SK-N-SH treated with all-trans-retinoic acid at 6 μM for 48 hours (cell line): ENCODE results near the gene IFT80.

Experiments
- ATAC-seq: fragments of 200-7000 bp; cut with Tn5 transposase; 3 replicates; pipeline ENCODE4 v1.9.1; 2020; ENCODE audit warnings: mild to moderate bottlenecking, moderate library complexity
- ARNTL ChIP-seq: fragments of 450-650 bp; formaldehyde crosslinking; IDR thresholded peaks from 2 replicates; pipeline ENCODE4 v1.5.0; 2020; ENCODE audit warnings: low read depth, mild to moderate bottlenecking, moderate library complexity, borderline replicate concordance
- BACH2 ChIP-seq: fragments of 250-450 bp; sonication (Bioruptor Pico); IDR thresholded peaks from 2 replicates; pipeline ENCODE4 v1.9.0; 2021; ENCODE audit warnings: mild to moderate bottlenecking, borderline replicate concordance
- CSDC2 ChIP-seq: fragments of 250-450 bp; sonication (Bioruptor Pico); IDR thresholded peaks from 2 replicates; pipeline ENCODE4 v1.5.0; 2020; ENCODE audit warnings: mild to moderate bottlenecking, moderate library complexity
- ESRRG ChIP-seq: fragments of 250-450 bp; sonication (Bioruptor Pico); IDR thresholded peaks from 2 replicates; pipeline ENCODE4 v1.6.1; 2021; ENCODE audit warnings: mild to moderate bottlenecking
- GLIS3 ChIP-seq: fragments of 250-450 bp; sonication (Bioruptor Pico); IDR thresholded peaks from 2 replicates; pipeline ENCODE4 v1.5.0; 2020; ENCODE audit warnings: mild to moderate bottlenecking, moderate library complexity
- ISL1 ChIP-seq: fragments of 250-450 bp; sonication (Bioruptor Pico); IDR thresholded peaks from 2 replicates; pipeline ENCODE4 v2.1.2; 2022; ENCODE audit warnings: mild to moderate bottlenecking, moderate library complexity
- OSR1 ChIP-seq: fragments of 250-450 bp; sonication (Bioruptor Pico); IDR thresholded peaks from 2 replicates; pipeline ENCODE4 v1.8.0; 2022; ENCODE audit warnings: moderate library complexity, mild to moderate bottlenecking, inconsistent platforms
- RARB ChIP-seq: fragments of 250-450 bp; sonication (Bioruptor Pico); IDR thresholded peaks from 2 replicates; pipeline ENCODE4 v1.8.0; 2021; ENCODE audit warnings: mild to moderate bottlenecking, moderate library complexity
- SNAI2 ChIP-seq: fragments of 250-450 bp; sonication (Bioruptor Pico); IDR thresholded peaks from 2 replicates; pipeline ENCODE4 v1.5.0; 2020; ENCODE audit warnings: mild to moderate bottlenecking, moderate library complexity
- ZFP3 ChIP-seq: fragments of 250-450 bp; sonication (Bioruptor Pico); IDR thresholded peaks from 2 replicates; pipeline ENCODE4 v1.5.0; 2020; ENCODE audit warnings: mild to moderate bottlenecking, moderate library complexity
- ZFP30 ChIP-seq: fragments of 450-650 bp; formaldehyde crosslinking; IDR thresholded peaks from 2 replicates; pipeline ENCODE4 v1.5.0; 2022; ENCODE audit warnings: mild to moderate bottlenecking, moderate library complexity
- ZNF565 ChIP-seq: fragments of 450-650 bp; formaldehyde crosslinking; conservative IDR thresholded peaks from 2 replicates; pipeline ENCODE4 v1.5.0; 2020; ENCODE audit warnings: low read depth, mild to moderate bottlenecking, moderate library complexity
- ZNF70 ChIP-seq: fragments of 450-650 bp; formaldehyde crosslinking; IDR thresholded peaks from 2 replicates; pipeline ENCODE4 v1.5.0; 2020; ENCODE audit warnings: mild to moderate bottlenecking, moderate library complexity
- ZNF8 ChIP-seq: fragments of 450-650 bp; formaldehyde crosslinking; IDR thresholded peaks from 2 replicates; pipeline ENCODE4 v1.5.0; 2020; ENCODE audit warnings: mild to moderate bottlenecking, moderate library complexity
- TF ChIP-seq, protein P1 (sequence below): fragments of 250-450 bp; sonication (Bioruptor Pico); IDR thresholded peaks from 2 replicates; pipeline ENCODE4 v1.5.0; 2020; ENCODE audit warnings: mild to moderate bottlenecking, moderate library complexity
- TF ChIP-seq, protein P2 (sequence below): fragments of 250-450 bp; sonication (Bioruptor Pico); IDR thresholded peaks from 2 replicates; pipeline ENCODE4 v1.5.1; 2020; ENCODE audit warnings: low read depth, mild to moderate bottlenecking, moderate library complexity
- TF ChIP-seq, protein P3 (sequence below): fragments of 250-450 bp; sonication (Bioruptor Pico); IDR thresholded peaks from 2 replicates; pipeline ENCODE4 v1.8.0; 2021; ENCODE audit warnings: low read depth, mild to moderate bottlenecking, moderate library complexity, borderline replicate concordance
- TF ChIP-seq, protein P4 (sequence below): fragments of 250-450 bp; sonication (Bioruptor Pico); IDR thresholded peaks from 2 replicates; pipeline ENCODE4 v1.5.1; 2021; ENCODE audit warnings: mild to moderate bottlenecking, moderate library complexity
- TF ChIP-seq, protein P5 (sequence below): fragments of 250-450 bp; sonication (Bioruptor Pico); IDR thresholded peaks from 2 replicates; pipeline ENCODE4 v1.8.0; 2020; ENCODE audit warnings: mild to moderate bottlenecking, moderate library complexity, borderline replicate concordance

IFT80 gene

DNA sequence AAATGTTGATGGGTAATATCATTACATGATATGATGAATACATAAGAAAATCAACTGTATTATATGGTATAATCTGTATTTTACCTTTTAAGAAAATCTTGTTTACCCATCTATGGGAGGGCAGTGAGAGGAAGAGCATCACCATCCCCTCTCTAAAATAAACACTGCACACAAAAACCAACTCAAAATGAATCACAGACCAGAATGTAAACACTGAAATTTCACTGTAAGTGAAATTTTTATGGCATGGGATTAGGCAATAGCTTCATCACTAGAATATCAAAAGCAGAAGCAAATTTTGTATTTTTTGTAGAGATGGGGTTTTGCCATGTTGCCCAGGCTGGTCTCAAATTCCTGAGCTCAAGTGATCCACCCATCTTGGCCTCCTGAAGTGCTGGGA lies 26.2 kb downstream of the IFT80 start (continued):
- TF ChIP-seq ZNF565: no peak

DNA sequence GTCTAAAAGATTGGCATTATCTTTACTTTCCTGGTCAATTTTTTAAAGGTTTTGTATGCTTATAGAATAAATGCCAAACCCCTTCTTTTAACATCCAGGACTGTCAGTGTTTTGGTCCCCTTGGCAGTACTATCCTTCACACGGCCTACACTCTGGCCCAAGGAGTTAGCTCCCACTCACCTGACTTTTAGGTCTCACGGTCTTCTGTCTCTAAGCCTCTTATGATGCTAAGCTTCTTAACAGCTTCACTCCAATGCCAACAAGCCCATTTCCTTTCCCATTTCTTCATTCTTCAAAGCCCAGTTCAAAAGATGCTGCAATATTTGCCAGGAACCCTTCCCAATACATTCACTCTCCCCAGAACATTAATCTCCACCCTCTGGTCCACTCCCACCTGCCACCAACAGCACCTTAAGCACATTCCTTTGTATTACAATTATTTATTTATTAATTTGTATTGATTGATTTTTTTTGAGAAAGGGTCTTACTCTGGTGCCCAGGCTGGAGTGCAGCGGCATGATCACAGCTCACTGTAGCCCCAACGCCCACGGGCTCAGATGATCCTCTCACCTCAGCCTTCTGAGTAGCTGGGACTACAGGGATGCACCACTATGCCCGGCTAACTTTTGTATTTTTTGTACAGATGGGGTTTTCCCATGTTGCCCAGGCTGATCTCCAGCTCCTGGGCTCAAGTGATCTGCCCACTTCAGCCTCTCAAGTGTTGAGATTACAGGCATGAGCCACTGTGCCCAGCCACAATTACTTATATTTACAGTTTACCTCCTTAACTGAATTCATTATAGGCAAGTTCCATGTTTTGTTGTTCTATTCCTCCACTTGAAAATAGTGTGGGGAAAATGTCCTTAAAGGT lies 27.8 kb downstream of the IFT80 start:
- TF ChIP-seq, protein P1, sequence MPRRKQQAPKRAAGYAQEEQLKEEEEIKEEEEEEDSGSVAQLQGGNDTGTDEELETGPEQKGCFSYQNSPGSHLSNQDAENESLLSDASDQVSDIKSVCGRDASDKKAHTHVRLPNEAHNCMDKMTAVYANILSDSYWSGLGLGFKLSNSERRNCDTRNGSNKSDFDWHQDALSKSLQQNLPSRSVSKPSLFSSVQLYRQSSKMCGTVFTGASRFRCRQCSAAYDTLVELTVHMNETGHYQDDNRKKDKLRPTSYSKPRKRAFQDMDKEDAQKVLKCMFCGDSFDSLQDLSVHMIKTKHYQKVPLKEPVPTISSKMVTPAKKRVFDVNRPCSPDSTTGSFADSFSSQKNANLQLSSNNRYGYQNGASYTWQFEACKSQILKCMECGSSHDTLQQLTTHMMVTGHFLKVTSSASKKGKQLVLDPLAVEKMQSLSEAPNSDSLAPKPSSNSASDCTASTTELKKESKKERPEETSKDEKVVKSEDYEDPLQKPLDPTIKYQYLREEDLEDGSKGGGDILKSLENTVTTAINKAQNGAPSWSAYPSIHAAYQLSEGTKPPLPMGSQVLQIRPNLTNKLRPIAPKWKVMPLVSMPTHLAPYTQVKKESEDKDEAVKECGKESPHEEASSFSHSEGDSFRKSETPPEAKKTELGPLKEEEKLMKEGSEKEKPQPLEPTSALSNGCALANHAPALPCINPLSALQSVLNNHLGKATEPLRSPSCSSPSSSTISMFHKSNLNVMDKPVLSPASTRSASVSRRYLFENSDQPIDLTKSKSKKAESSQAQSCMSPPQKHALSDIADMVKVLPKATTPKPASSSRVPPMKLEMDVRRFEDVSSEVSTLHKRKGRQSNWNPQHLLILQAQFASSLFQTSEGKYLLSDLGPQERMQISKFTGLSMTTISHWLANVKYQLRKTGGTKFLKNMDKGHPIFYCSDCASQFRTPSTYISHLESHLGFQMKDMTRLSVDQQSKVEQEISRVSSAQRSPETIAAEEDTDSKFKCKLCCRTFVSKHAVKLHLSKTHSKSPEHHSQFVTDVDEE (CRISPR knock-in tag): no peak
- TF ChIP-seq, protein P2, sequence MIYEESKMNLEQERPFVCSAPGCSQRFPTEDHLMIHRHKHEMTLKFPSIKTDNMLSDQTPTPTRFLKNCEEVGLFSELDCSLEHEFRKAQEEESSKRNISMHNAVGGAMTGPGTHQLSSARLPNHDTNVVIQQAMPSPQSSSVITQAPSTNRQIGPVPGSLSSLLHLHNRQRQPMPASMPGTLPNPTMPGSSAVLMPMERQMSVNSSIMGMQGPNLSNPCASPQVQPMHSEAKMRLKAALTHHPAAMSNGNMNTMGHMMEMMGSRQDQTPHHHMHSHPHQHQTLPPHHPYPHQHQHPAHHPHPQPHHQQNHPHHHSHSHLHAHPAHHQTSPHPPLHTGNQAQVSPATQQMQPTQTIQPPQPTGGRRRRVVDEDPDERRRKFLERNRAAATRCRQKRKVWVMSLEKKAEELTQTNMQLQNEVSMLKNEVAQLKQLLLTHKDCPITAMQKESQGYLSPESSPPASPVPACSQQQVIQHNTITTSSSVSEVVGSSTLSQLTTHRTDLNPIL (CRISPR knock-in tag): no peak
- no peak for TF ChIP-seq SNAI2 (CRISPR knock-in tag)
- no peak for TF ChIP-seq CSDC2 (CRISPR knock-in tag)
- no peak for TF ChIP-seq RARB (CRISPR knock-in tag)
- no peak for TF ChIP-seq ARNTL
- TF ChIP-seq, protein P3, sequence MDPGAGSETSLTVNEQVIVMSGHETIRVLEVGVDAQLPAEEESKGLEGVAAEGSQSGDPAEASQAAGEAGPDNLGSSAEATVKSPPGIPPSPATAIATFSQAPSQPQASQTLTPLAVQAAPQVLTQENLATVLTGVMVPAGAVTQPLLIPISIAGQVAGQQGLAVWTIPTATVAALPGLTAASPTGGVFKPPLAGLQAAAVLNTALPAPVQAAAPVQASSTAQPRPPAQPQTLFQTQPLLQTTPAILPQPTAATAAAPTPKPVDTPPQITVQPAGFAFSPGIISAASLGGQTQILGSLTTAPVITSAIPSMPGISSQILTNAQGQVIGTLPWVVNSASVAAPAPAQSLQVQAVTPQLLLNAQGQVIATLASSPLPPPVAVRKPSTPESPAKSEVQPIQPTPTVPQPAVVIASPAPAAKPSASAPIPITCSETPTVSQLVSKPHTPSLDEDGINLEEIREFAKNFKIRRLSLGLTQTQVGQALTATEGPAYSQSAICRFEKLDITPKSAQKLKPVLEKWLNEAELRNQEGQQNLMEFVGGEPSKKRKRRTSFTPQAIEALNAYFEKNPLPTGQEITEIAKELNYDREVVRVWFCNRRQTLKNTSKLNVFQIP (CRISPR knock-in tag): no peak
- TF ChIP-seq OSR1 (CRISPR knock-in tag): no peak
- no peak for TF ChIP-seq ZFP30 (CRISPR knock-in tag)
- TF ChIP-seq ESRRG (CRISPR knock-in tag): no peak
- TF ChIP-seq ISL1 (CRISPR knock-in tag): no peak
- TF ChIP-seq ZNF8: no peak
- no peak for TF ChIP-seq ZFP3
- TF ChIP-seq, protein P4, sequence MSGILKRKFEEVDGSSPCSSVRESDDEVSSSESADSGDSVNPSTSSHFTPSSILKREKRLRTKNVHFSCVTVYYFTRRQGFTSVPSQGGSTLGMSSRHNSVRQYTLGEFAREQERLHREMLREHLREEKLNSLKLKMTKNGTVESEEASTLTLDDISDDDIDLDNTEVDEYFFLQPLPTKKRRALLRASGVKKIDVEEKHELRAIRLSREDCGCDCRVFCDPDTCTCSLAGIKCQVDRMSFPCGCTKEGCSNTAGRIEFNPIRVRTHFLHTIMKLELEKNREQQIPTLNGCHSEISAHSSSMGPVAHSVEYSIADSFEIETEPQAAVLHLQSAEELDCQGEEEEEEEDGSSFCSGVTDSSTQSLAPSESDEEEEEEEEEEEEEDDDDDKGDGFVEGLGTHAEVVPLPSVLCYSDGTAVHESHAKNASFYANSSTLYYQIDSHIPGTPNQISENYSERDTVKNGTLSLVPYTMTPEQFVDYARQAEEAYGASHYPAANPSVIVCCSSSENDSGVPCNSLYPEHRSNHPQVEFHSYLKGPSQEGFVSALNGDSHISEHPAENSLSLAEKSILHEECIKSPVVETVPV (CRISPR knock-in tag): no peak
- no peak for TF ChIP-seq GLIS3
- no peak for TF ChIP-seq ZNF70 (CRISPR knock-in tag)
- no peak for TF ChIP-seq BACH2 (CRISPR knock-in tag)
- ATAC-seq: no peak

DNA sequence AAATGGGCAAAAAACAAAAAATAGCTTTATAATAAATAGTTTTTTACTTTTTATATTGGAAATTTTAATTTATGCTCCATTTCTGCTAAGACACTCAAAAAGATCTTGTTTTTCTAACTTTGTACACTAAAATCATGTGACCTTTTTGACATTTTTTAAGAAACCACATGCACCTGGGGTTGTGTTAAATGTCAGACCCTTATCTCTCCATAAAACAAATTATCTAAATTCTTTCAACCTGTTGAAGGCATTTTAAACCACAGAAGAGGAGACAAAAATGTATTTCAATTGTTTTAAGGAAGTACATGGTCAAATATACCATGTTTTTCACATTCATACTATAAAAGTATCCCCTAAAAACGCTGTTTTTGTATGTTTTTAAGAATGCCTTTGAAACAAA lies 29.2 kb downstream of the IFT80 start:
- ATAC-seq: no peak

DNA sequence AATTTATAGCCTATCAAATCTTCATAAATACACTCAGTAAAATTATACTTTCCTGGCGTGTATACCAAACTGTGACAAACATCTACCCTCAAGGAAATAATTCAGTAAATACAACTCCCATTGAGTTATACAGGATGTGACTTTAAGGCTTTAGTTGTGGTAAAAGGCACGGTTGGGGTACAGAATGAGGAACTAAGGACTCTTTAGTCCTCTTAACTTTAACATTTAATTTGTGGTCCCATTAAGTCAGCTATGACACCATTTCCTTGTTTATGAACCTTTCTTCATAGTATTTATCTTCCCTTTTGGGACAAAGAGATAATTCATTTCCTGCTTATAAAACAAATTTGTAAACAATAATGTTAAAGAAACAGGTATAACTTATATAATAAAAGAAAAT lies 30.2 kb downstream of the IFT80 start:
- TF ChIP-seq ZNF565 (no peak), ZNF70 (CRISPR knock-in tag) (no peak), ARNTL (no peak), ZFP3 (no peak), ISL1 (CRISPR knock-in tag) (no peak), ESRRG (CRISPR knock-in tag) (no peak)
- TF ChIP-seq, protein P5, sequence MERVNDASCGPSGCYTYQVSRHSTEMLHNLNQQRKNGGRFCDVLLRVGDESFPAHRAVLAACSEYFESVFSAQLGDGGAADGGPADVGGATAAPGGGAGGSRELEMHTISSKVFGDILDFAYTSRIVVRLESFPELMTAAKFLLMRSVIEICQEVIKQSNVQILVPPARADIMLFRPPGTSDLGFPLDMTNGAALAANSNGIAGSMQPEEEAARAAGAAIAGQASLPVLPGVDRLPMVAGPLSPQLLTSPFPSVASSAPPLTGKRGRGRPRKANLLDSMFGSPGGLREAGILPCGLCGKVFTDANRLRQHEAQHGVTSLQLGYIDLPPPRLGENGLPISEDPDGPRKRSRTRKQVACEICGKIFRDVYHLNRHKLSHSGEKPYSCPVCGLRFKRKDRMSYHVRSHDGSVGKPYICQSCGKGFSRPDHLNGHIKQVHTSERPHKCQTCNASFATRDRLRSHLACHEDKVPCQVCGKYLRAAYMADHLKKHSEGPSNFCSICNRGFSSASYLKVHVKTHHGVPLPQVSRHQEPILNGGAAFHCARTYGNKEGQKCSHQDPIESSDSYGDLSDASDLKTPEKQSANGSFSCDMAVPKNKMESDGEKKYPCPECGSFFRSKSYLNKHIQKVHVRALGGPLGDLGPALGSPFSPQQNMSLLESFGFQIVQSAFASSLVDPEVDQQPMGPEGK: no peak

More for the DNA sequence above, 29.2 kb downstream of the IFT80 start:
- TF ChIP-seq, protein P3 (CRISPR knock-in tag): no peak
- TF ChIP-seq ZNF8 (no peak), ZNF70 (CRISPR knock-in tag) (no peak), ISL1 (CRISPR knock-in tag) (peak; percentile 35; the same call in 1 of the 2 replicates)

More for the DNA sequence above, 30.2 kb downstream of the IFT80 start:
- no peak for ATAC-seq
